Measurements from ENCODE around the gene VEZT.
"Not testable (repeated sequence)": the region's sequence is repeated elsewhere in the genome, so short reads cannot be mapped to it uniquely, and the experiment has no call there.

The VEZT gene

DNA sequence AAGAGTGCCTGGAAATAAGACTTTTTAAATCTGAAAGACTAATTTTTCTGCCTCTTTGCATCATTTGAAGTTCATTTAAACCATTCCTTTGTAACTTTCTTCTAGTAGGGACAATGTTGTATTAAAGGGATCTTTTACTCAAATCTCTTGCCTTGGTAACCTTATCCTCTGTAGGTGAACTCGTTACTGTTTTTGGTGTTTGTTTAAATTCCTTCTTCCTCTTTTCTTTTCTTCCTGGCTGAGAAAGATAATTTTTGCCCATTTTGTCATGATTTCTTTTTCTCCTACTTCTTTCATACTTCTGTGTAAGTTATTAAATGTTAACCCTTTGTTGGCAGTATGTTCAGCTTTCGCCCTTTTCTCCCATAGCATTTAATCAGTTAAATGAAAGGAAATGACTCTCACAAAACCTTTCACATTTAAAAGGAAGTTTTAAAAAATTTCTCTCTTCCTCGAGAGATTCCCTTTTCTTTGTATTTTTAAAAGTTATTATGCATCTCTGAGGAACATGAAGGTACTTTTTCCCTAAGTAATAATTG is 10.3 kb downstream of the VEZT start:
- no peak for DNase-seq

- DNase-seq, result no peak
Measured at GRCh38 chr12:95228617-95229016, 11.0 kb downstream of the VEZT start.

GRCh38 chr12:95229636-95230035 is 12.0 kb downstream of the VEZT start:
- no peak for DNase-seq

DNA sequence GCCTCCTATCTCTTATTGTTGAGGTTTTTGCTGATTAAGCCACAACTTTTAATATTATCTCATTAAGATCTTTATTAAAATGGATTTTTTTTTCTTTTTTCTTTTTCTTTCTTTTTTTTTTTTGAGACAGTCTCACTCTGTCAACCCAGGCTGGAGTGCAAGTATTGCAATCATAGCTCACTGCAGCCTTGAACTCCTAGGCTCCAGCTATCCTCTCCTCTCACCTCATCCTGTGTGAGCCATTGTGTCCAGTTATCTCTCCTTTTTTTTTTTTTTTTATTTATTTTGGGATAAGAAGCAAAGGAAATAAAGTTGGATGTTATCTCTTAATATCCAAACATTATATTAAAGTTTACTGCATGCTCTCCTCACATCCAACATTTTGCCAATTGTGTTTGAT is 12.7 kb downstream of the VEZT start:
- no peak for DNase-seq

- DNase-seq, result no peak
Measured at GRCh38 chr12:95231190-95231589, 13.6 kb downstream of the VEZT start.

DNA sequence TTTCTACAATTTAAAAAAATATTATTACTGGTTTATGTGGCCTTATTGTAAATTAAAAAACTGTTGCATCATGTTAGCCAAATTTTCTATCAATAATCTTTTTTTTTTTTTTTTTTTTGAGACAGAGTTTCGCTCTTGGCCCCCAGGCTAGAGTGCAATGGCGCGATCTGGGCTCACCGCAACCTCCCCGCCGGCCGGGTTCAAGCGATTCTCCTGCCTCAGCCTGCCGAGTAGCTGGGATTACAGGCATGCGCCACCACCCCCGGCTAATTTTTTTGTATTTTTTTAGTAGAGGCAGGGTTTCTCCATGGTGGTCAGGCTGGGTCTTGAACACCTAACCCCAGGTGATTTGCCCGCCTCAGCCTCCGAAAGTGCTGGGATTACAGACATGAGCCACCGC is 16.6 kb downstream of the VEZT start:
- not testable (repeated sequence) for DNase-seq

GRCh38 chr12:95235621-95236020 is 18.0 kb downstream of the VEZT start:
- DNase-seq, result not testable (repeated sequence)

DNA sequence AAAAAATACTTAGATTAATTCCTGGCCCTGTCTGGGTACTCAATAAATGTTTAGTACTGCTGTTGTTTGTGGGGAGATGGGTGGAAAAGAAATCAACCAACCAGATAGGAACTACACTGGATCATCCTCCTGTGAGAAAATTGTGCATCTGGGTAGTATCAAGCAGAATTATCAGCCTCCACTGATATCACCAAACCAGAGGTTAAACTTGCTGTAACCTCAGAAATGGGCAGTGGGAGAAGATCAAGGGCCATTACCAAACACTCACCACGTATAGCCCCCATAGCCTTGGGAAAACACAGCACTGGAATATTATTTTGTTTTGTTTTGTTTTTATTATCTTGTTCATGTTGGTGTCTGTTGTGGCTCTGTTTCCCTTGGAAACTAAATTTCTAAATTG is 19.7 kb downstream of the VEZT start:
- no peak for DNase-seq

GRCh38 chr12:95238150-95238549 is 20.5 kb downstream of the VEZT start:
- DNase-seq, result no peak

DNA sequence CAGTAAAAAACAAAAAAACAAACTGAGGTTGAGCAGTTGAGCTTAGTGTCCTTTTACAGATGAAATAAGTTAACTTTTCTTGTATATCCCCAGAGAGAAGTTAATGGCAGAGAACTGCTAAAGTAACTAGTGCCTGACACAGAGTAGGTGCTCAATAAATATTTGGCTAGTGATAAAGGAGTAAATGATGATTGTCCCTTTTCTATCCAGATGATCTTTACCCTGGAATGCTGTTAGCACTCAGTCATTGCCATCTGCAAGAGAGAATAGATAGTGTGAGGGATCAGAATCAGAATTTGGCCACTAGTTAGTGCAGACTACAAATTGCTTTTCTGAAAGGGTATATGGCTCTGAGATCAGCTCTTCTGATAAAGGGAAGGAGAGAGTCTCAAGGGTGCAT is 21.6 kb downstream of the VEZT start:
- DNase-seq, result no peak

DNA sequence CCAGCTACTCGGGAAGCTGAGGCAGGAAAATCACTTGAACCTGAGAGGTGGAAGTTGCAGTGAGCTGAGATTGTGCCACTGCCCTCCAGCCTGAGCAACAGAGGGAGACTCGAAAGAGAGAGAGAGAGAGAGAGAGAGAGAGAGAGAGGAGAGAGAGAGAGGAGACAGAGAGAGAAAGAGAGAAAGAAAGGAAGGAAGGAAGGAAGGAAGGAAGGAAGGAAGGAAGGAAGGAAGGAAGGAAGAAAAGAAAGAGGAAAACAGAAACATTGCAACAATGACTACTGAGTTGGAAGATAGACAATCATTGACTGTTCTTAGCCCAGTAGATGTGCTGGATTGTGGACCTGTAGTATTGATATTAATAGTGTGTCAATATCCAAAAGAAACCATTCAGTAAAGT is 22.2 kb downstream of the VEZT start:
- DNase-seq, result not testable (repeated sequence)

DNA sequence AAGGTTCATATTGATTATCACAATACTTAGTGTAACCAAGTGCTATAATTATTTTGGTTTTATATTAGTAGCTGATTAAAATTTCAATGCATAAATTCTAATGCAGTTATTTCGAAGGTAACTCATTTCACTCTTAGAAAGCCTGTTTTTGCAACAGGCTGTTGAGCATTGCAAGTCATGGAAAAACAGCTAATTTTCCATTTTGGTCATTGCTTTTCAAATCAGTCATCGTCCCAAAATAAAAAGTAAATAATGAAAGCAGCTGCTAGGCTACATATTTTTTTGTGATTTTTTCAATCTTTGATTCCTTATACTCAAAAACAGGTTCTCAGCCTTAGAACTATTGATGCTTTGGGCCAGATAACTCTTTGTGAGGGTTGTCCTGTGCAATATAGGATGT is 22.9 kb downstream of the VEZT start:
- no peak for DNase-seq

DNA sequence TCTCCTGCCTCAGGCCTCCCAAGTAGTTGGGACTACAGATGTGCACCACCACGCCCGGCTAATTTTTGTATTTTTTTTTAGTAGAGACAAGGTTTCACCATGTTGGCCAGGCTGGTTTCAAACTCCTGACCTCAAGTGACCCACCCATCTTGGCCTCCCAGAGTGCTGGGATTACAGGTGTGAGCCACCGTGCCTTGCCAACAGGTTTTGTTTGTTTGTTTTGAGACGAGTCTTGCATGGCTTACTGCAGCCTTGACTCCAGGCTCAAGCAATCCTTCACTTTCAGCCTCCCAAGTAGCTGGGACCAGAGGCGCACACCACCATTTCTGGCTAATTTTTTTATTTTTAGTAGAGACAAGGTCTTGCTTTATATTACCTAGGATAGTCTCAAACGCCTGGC is 23.5 kb downstream of the VEZT start:
- DNase-seq, result not testable (repeated sequence)

GRCh38 chr12:95241761-95242506 is 24.3 kb downstream of the VEZT start:
- no peak for DNase-seq

- no peak for DNase-seq
Measured at GRCh38 chr12:95243497-95244183, 26.0 kb downstream of the VEZT start.

GRCh38 chr12:95244350-95244749 is 26.7 kb downstream of the VEZT start:
- no peak for DNase-seq

DNA sequence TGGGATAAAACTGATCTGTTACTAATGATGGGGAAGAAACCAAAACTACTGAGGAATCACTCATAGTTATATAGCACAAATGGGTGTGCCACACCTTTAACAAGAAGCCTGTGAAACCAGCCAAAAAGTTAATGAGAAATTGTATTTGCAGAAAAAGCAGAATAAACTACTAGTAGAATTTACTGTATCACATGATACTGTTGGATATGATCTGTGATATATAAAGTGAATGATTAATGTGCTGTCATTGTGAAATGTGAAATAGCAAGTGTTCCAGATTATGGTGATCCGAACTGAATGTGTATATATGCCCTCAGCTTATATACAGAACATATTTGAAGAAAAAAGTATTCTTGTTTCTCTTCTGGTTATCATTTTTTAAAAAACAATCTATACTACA is 30.5 kb downstream of the VEZT start:
- DNase-seq, result no peak

- no peak for DNase-seq
Measured at GRCh38 chr12:95248604-95249360, 31.2 kb downstream of the VEZT start.

- no peak for DNase-seq
Measured at GRCh38 chr12:95253386-95253785, 35.8 kb downstream of the VEZT start.

DNA sequence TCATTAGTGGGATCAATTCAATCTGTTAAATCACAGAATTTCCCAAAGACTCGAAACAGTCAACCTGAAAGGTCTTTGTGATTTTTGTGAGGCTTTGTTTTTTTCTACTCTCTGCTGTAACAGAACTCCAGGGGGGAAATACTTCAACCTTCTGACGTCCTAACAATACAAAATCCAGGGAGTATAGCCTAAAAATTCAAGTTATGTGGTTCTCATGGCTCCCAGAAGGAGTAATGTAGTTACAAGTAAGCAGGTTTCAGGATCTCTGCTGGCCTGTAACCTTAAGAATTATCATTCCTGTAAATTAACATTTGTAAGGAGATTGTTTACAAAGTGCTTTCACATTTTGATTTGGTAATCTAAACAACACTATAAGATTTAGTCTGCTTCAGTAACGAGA is 39.9 kb downstream of the VEZT start:
- DNase-seq, result no peak

GRCh38 chr12:95258151-95258550 is 40.5 kb downstream of the VEZT start:
- DNase-seq, result no peak

- no peak for DNase-seq
Measured at GRCh38 chr12:95258803-95259202, 41.2 kb downstream of the VEZT start.

GRCh38 chr12:95259368-95259767 is 41.8 kb downstream of the VEZT start:
- DNase-seq, result no peak

- DNase-seq, result no peak
Measured at GRCh38 chr12:95261109-95261508, 43.5 kb downstream of the VEZT start.

All from SW 1271 (cell line).